GM23338 (cell line): ENCODE data around the gene CCDC6. TPM values are rescaled to one million over a fixed set of nuclear protein-coding genes. Genes with fewer than 3 reads are reported as not detected.

Source experiments
- ATAC-seq: fragments of 200-7000 bp; cut with Tn5 transposase; 3 replicates; pipeline ENCODE4 v1.9.1; 2020
- DNase-seq: peaks from one replicate; pipeline ENCODE4 v3.0.0-alpha.2; 2015; ENCODE audit warnings: low spot score
- H2AFZ ChIP-seq: fragments of 200-600 bp; sonication (generic); 2 replicates; pipeline ENCODE4 v1.8.0; 2016; ENCODE audit warnings: antibody characterized with exemption, mild to moderate bottlenecking, moderate library complexity
- H3F3A ChIP-seq: fragments of 200-600 bp; sonication (generic); replicated peaks from 2 replicates; pipeline ENCODE4 v1.8.0; 2017; ENCODE audit warnings: antibody characterized with exemption, mixed run types, low read depth
- H3K27ac ChIP-seq: fragments of 200-600 bp; sonication (generic); 2 replicates; pipeline ENCODE4 v1.6.1; 2016; ENCODE audit warnings: low read depth
- H3K27me3 ChIP-seq: fragments of 200-600 bp; sonication (generic); 2 replicates; pipeline ENCODE4 v1.8.0; 2016; ENCODE audit warnings: mild to moderate bottlenecking, mixed run types, moderate library complexity; ENCODE audit not compliant: insufficient read depth
- H3K36me3 ChIP-seq: fragments of 200-600 bp; sonication (generic); 2 replicates; pipeline ENCODE4 v1.8.0; 2016; ENCODE audit warnings: mild to moderate bottlenecking; ENCODE audit not compliant: insufficient read depth
- H3K4me1 ChIP-seq: fragments of 200-600 bp; sonication (generic); 2 replicates; pipeline ENCODE4 v1.8.0; 2016; ENCODE audit warnings: mild to moderate bottlenecking, moderate library complexity; ENCODE audit not compliant: insufficient read depth
- H3K4me2 ChIP-seq: fragments of 200-600 bp; sonication (generic); 2 replicates; pipeline ENCODE4 v1.7.1; 2017; ENCODE audit warnings: mixed run types
- H3K4me3 ChIP-seq: fragments of 200-600 bp; sonication (generic); 2 replicates; pipeline ENCODE4 v1.6.1; 2016; ENCODE audit warnings: mixed run types
- H3K79me2 ChIP-seq: fragments of 200-600 bp; sonication (generic); replicated peaks from 2 replicates; pipeline ENCODE4 v1.8.0; 2017; ENCODE audit warnings: mild to moderate bottlenecking; ENCODE audit not compliant: insufficient read depth
- H3K9me2 ChIP-seq: fragments of 200-600 bp; sonication (generic); 2 replicates; pipeline ENCODE4 v1.8.0; 2017; ENCODE audit not compliant: insufficient read depth
- H4K20me1 ChIP-seq: fragments of 200-600 bp; sonication (generic); replicated peaks from 2 replicates; pipeline ENCODE4 v1.8.0; 2017; ENCODE audit warnings: mild to moderate bottlenecking; ENCODE audit not compliant: insufficient read depth
- H3K27ac Mint-ChIP-seq: 2 replicates; pipeline ENCODE4 v1.8.0; 2020; ENCODE audit warnings: inconsistent platforms, mild to moderate bottlenecking, moderate library complexity, mixed read lengths
- H3K27me3 Mint-ChIP-seq: 3 replicates; pipeline ENCODE4 v1.8.0; 2022; ENCODE audit warnings: low read depth, mild to moderate bottlenecking, moderate library complexity, mixed read lengths, inconsistent platforms; ENCODE audit not compliant: insufficient read depth, poor library complexity
- H3K36me3 Mint-ChIP-seq: 3 replicates; pipeline ENCODE4 v1.8.0; 2021; ENCODE audit warnings: low read depth, mild to moderate bottlenecking, inconsistent platforms, moderate library complexity, mixed read lengths
- H3K4me1 Mint-ChIP-seq: 3 replicates; pipeline ENCODE4 v1.8.0; 2020; ENCODE audit warnings: mild to moderate bottlenecking, inconsistent platforms, mixed read lengths
- H3K4me3 Mint-ChIP-seq: 3 replicates; pipeline ENCODE4 v1.8.0; 2021; ENCODE audit warnings: moderate library complexity, mild to moderate bottlenecking, inconsistent platforms, mixed read lengths
- H3K9me3 Mint-ChIP-seq: 3 replicates; pipeline ENCODE4 v1.8.0; 2020; ENCODE audit warnings: moderate library complexity, mild to moderate bottlenecking, inconsistent platforms, mixed read lengths
- CREB1 ChIP-seq: fragments of 250-450 bp; sonication (Bioruptor Pico); IDR thresholded peaks from 2 replicates; pipeline ENCODE4 v1.5.0; 2020; ENCODE audit warnings: low read depth, mild to moderate bottlenecking, moderate library complexity
- EZH2 ChIP-seq: fragments of 200-600 bp; sonication (generic); IDR thresholded peaks from one replicate; pipeline ENCODE4 v1.8.0; 2017; ENCODE audit warnings: antibody characterized with exemption, mild to moderate bottlenecking, low read depth; ENCODE audit not compliant: unreplicated experiment
- EZH2phosphoT487 ChIP-seq: fragments of 200-600 bp; sonication (generic); IDR thresholded peaks from one replicate; pipeline ENCODE4 v1.8.1; 2018; ENCODE audit warnings: antibody characterized with exemption; ENCODE audit not compliant: unreplicated experiment
- JUNB ChIP-seq: IDR thresholded peaks from one replicate; pipeline ENCODE4 v1.6.1; 2016; ENCODE audit warnings: antibody characterized with exemption; ENCODE audit not compliant: unreplicated experiment
- NANOG ChIP-seq: IDR thresholded peaks from 2 replicates; pipeline ENCODE4 v1.6.1; 2016; ENCODE audit warnings: antibody characterized with exemption, borderline replicate concordance
- POLR2AphosphoS5 ChIP-seq: IDR thresholded peaks from 2 replicates; pipeline ENCODE4 v1.6.1; 2016; ENCODE audit warnings: antibody characterized with exemption, low read depth
- REST ChIP-seq: IDR thresholded peaks from one replicate; pipeline ENCODE4 v1.6.1; 2018; ENCODE audit warnings: antibody characterized with exemption; ENCODE audit not compliant: unreplicated experiment
- STAT1 ChIP-seq: IDR thresholded peaks from one replicate; pipeline ENCODE4 v1.6.1; 2016; ENCODE audit warnings: antibody characterized with exemption; ENCODE audit not compliant: unreplicated experiment
- ZNF114 ChIP-seq: fragments of 250-450 bp; sonication (Bioruptor Pico); IDR thresholded peaks from 2 replicates; pipeline ENCODE4 v1.5.0; 2020; ENCODE audit warnings: mild to moderate bottlenecking, moderate library complexity
- ZNF331 ChIP-seq: fragments of 250-450 bp; sonication (Bioruptor Pico); IDR thresholded peaks from 2 replicates; pipeline ENCODE4 v1.5.0; 2020; ENCODE audit warnings: low read depth, mild to moderate bottlenecking, moderate library complexity
- ZNF462 ChIP-seq: fragments of 250-450 bp; sonication (Bioruptor Pico); IDR thresholded peaks from 2 replicates; pipeline ENCODE4 v1.5.0; 2020; ENCODE audit warnings: mild to moderate bottlenecking, moderate library complexity
- polyA plus RNA-seq: library from polyadenylated mRNA; unstranded; fragments of >200 nt; fragmentation: Nextera tagmentation; extraction: Ambion mirVana; gene quantifications from 2 replicates; pipeline ENCODE4 v1.2.1, GENCODE V29; 2016
- total RNA-seq: library from RNA; depleted of rRNA; stranded (reverse); fragments of >200 nt; shearing (Covaris generic); gene quantifications from 2 replicates; pipeline ENCODE4 v1.2.3, GENCODE V29; 2014
- TF ChIP-seq, protein P1 (sequence below), 2 experiments: fragments of 200-600 bp in 1 of 2; sonication (generic) in 1 of 2; conservative IDR thresholded peaks; 2 replicates each; pipeline versions ENCODE4 v1.5.1 to v1.6.1; 2016 to 2017; ENCODE audit warnings: antibody characterized with exemption in 2 of 2, low read depth in 2 of 2, mild to moderate bottlenecking in 2 of 2, moderate library complexity in 1 of 2
- TF ChIP-seq, protein P2 (sequence below): IDR thresholded peaks from 2 replicates; pipeline ENCODE4 v1.6.1; 2016; ENCODE audit warnings: antibody characterized with exemption

The CCDC6 gene
- total and polyA plus RNA-seq, 2 experiments from 2014 or later, result 32.5 to 66.9 TPM

DNA sequence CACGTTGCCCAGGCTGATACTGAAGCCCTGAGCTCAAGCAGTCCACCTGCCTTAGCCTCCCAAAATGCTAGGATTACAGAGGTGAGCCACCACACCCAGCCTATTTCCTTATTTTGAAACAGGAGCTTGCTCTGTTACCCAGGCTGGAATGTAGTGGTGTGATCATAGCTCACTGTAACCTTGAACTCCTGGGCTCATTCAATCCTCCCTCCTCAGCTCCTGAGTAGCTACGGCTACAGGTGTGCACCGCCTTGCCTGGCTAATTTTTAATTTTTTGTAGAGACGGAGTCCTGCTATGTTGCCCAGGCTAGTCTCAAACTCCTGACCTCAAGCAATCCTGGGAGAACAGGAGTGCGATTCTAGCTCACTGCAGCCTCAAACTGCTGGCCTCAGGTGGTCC lies 164.8 kb downstream of the CCDC6 start:
- Histone ChIP-seq H3K4me1 (no peaks in the 10 kb centered on the region), H3F3A (no peaks in the 10 kb centered on the region), H3K27me3 (no peaks in the 10 kb centered on the region), H3K4me2 (no peak overlapping the region), H2AFZ (no peak overlapping the region), H3K4me3 (no peak overlapping the region), H3K9me2 (no peaks in the 10 kb centered on the region), H4K20me1 (no peaks in the 10 kb centered on the region), H3K27ac (no peak overlapping the region), H3K36me3 (no peaks in the 10 kb centered on the region), H3K79me2 (no peaks in the 10 kb centered on the region)
- Mint-ChIP-seq H3K36me3 (peaks cover 15% of the 10 kb centered on the region; the same call in 2 of the 3 replicates), H3K4me1 (no peaks in the 10 kb centered on the region), H3K4me3 (no peak overlapping the region), H3K27me3 (no peaks in the 10 kb centered on the region), H3K27ac (no peak overlapping the region), H3K9me3 (peaks cover 28% of the 10 kb centered on the region)
- ATAC-seq (no peak), DNase-seq (no peak)
- TF ChIP-seq ZNF462 (CRISPR knock-in tag) (no peak), POLR2AphosphoS5 (no peak), ZNF114 (no peak), EZH2phosphoT487 (no peak), REST (no peak), EZH2 (no peak), STAT1 (no peak), NANOG (no peak), JUNB (no peak), CREB1 (CRISPR knock-in tag) (no peak), ZNF331 (CRISPR knock-in tag) (no peak)
- TF ChIP-seq, protein P1, sequence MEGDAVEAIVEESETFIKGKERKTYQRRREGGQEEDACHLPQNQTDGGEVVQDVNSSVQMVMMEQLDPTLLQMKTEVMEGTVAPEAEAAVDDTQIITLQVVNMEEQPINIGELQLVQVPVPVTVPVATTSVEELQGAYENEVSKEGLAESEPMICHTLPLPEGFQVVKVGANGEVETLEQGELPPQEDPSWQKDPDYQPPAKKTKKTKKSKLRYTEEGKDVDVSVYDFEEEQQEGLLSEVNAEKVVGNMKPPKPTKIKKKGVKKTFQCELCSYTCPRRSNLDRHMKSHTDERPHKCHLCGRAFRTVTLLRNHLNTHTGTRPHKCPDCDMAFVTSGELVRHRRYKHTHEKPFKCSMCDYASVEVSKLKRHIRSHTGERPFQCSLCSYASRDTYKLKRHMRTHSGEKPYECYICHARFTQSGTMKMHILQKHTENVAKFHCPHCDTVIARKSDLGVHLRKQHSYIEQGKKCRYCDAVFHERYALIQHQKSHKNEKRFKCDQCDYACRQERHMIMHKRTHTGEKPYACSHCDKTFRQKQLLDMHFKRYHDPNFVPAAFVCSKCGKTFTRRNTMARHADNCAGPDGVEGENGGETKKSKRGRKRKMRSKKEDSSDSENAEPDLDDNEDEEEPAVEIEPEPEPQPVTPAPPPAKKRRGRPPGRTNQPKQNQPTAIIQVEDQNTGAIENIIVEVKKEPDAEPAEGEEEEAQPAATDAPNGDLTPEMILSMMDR (conservative IDR thresholded peaks at IDR 0.05; ENCODE audit: low read depth in 2 of 2), result no peak
- TF ChIP-seq, protein P2, sequence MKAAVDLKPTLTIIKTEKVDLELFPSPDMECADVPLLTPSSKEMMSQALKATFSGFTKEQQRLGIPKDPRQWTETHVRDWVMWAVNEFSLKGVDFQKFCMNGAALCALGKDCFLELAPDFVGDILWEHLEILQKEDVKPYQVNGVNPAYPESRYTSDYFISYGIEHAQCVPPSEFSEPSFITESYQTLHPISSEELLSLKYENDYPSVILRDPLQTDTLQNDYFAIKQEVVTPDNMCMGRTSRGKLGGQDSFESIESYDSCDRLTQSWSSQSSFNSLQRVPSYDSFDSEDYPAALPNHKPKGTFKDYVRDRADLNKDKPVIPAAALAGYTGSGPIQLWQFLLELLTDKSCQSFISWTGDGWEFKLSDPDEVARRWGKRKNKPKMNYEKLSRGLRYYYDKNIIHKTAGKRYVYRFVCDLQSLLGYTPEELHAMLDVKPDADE, result no peak
